GM23248 (cell line): ENCODE data around the gene LYSMD1.

Experiments used
- EZH2 ChIP-seq: fragments of 200-600 bp; sonication (generic); IDR thresholded peaks from 2 replicates; pipeline ENCODE4 v1.6.1; 2018; ENCODE audit warnings: antibody characterized with exemption, mild to moderate bottlenecking; ENCODE audit not compliant: insufficient read depth, poor library complexity, severe bottlenecking
- EZH2phosphoT487 ChIP-seq: fragments of 200-600 bp; sonication (generic); IDR thresholded peaks from 2 replicates; pipeline ENCODE4 v1.6.1; 2018; ENCODE audit warnings: antibody characterized with exemption, moderate library complexity, mild to moderate bottlenecking, low read depth; ENCODE audit not compliant: insufficient read depth

GRCh38 chr1:151171190-151171589, 5.5 kb upstream of the LYSMD1 start:
- TF ChIP-seq EZH2phosphoT487: no peak
- TF ChIP-seq EZH2: no peak
